Nephron (organoid): ENCODE measurements around the gene ALDH4A1.

Source experiments
- H3K27ac Mint-ChIP-seq, 3 experiments: 2 replicates each; pipeline ENCODE4 v1.8.0; 2020; ENCODE audit warnings: mixed read lengths in 3 of 3, mild to moderate bottlenecking in 2 of 3, moderate library complexity in 1 of 3
- H3K27me3 Mint-ChIP-seq: 2 replicates; pipeline ENCODE4 v1.8.0; 2021; ENCODE audit warnings: low read depth, mild to moderate bottlenecking, moderate library complexity, mixed read lengths
- H3K36me3 Mint-ChIP-seq: 2 replicates; pipeline ENCODE4 v1.8.0; 2020; ENCODE audit warnings: low read depth, mixed read lengths
- H3K4me1 Mint-ChIP-seq: 2 replicates; pipeline ENCODE4 v1.8.0; 2020; ENCODE audit warnings: mixed read lengths
- H3K4me3 Mint-ChIP-seq, 3 experiments: 2 replicates each; pipeline ENCODE4 v1.8.0; 2020; ENCODE audit warnings: mild to moderate bottlenecking in 3 of 3, mixed read lengths in 3 of 3, moderate library complexity in 2 of 3
- H3K9me3 Mint-ChIP-seq: 2 replicates; pipeline ENCODE4 v1.8.0; 2020; ENCODE audit warnings: mixed read lengths
- TF ChIP-seq, protein P1 (sequence below), 3 experiments: fragments of 200-600 bp; sonication (generic); IDR thresholded peaks; one replicate each; pipeline ENCODE4 v1.5.0; 2021; ENCODE audit warnings: antibody characterized with exemption in 3 of 3; ENCODE audit not compliant: unreplicated experiment in 3 of 3

The ALDH4A1 gene

GRCh38 chr1:18901147-18901951 is 1.0 kb downstream of the ALDH4A1 start:
- peak overlapping the region; percentile 98 to 99 (median 98) for H3K4me3 Mint-ChIP-seq
- H3K27ac Mint-ChIP-seq, result peak overlapping the region; percentile 100
- TF ChIP-seq, protein P1, sequence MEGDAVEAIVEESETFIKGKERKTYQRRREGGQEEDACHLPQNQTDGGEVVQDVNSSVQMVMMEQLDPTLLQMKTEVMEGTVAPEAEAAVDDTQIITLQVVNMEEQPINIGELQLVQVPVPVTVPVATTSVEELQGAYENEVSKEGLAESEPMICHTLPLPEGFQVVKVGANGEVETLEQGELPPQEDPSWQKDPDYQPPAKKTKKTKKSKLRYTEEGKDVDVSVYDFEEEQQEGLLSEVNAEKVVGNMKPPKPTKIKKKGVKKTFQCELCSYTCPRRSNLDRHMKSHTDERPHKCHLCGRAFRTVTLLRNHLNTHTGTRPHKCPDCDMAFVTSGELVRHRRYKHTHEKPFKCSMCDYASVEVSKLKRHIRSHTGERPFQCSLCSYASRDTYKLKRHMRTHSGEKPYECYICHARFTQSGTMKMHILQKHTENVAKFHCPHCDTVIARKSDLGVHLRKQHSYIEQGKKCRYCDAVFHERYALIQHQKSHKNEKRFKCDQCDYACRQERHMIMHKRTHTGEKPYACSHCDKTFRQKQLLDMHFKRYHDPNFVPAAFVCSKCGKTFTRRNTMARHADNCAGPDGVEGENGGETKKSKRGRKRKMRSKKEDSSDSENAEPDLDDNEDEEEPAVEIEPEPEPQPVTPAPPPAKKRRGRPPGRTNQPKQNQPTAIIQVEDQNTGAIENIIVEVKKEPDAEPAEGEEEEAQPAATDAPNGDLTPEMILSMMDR (IDR thresholded peaks at IDR 0.05; ENCODE audit: unreplicated experiment in 3 of 3), result no peak
- no peaks in the 10 kb centered on the region for H3K9me3 Mint-ChIP-seq
- peaks cover 4% of the 10 kb centered on the region for H3K27me3 Mint-ChIP-seq
- no peaks in the 10 kb centered on the region for H3K36me3 Mint-ChIP-seq
- H3K4me1 Mint-ChIP-seq, result peaks cover 61% of the 10 kb centered on the region

- Mint-ChIP-seq H3K27ac (peak overlapping the region; percentile 13 to 100 (median 43)), H3K27me3 (peaks cover 4% of the 10 kb centered on the region), H3K9me3 (no peaks in the 10 kb centered on the region), H3K36me3 (no peaks in the 10 kb centered on the region), H3K4me1 (peaks cover 52% of the 10 kb centered on the region), H3K4me3 (peak overlapping the region; percentile 98 to 99 (median 98))
- TF ChIP-seq, protein P1 (IDR thresholded peaks at IDR 0.05; ENCODE audit: unreplicated experiment in 3 of 3), result no peak
Measured at GRCh38 chr1:18900303-18900841, 2.0 kb downstream of the ALDH4A1 start.

DNA sequence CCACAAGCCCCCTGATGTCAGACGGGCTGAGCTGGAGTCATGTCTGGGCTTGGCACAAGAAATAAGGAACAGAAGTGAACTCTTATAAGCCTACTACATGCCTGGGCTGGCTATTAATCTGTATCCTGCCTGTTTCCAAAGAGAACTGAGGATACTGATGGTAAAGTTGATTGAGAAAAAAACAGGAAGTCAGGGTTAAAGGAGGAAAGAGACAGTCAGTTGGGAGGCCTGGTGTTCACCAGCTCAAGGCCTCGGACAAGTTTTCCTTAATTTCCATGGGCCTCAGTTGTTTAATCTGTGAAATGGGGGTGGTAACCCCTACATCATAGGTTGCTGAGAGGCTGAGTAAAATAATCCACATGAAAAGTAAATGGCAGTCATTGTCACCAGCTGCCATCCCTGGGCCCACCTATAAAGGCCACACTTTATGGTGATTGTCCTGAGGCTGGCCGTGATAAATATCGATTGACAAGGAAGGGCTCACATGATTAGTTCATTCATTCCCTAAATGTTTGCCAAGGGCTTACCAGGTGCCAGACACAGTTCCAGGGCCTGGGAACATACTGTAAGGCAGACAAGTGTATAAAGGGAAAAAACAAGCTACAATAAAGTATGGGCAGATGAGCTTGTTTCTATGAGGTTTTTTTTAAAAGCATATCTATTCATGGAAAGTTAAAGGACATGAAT is 2.8 kb downstream of the ALDH4A1 start:
- H3K4me1 Mint-ChIP-seq, result peaks cover 54% of the 10 kb centered on the region
- H3K4me3 Mint-ChIP-seq, result peak overlapping the region; percentile 98 to 99 (median 98)
- peaks cover 4% of the 10 kb centered on the region for H3K27me3 Mint-ChIP-seq
- H3K27ac Mint-ChIP-seq, result peak overlapping the region in 2 of 3 experiments; percentile 13 to 100
- TF ChIP-seq, protein P1 (IDR thresholded peaks at IDR 0.05; ENCODE audit: unreplicated experiment in 3 of 3), result no peak
- no peaks in the 10 kb centered on the region for H3K9me3 Mint-ChIP-seq
- no peaks in the 10 kb centered on the region for H3K36me3 Mint-ChIP-seq

DNA sequence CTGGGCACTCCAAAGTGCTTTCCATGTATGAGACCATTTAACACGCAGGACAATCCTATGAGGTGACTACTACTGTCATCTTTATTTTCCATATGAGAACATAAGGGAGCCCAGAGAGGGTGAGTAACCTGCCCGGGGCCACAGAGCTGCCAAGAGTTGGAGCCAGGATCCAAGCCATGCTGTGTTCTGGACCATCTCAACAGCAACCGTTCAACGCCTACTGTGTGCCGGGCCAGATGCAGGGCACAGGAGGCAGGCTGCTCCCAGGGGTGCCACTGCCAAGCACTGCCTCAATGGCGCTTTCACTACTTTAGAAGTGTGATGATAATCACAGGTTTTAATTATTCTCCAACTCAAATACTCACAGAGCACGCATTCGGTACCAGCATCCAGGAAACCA is 3.8 kb downstream of the ALDH4A1 start:
- TF ChIP-seq, protein P1 (IDR thresholded peaks at IDR 0.05; ENCODE audit: unreplicated experiment in 3 of 3), result no peak
- Mint-ChIP-seq H3K4me1 (peaks cover 49% of the 10 kb centered on the region), H3K9me3 (no peaks in the 10 kb centered on the region), H3K27me3 (no peaks in the 10 kb centered on the region), H3K27ac (no peak overlapping the region), H3K36me3 (no peaks in the 10 kb centered on the region), H3K4me3 (no peak overlapping the region)

GRCh38 chr1:18895317-18895716 is 7.0 kb downstream of the ALDH4A1 start:
- Mint-ChIP-seq H3K9me3 (no peaks in the 10 kb centered on the region), H3K4me1 (peaks cover 21% of the 10 kb centered on the region), H3K27ac (peak overlapping the region in 1 of 3 experiments; percentile 52), H3K27me3 (no peaks in the 10 kb centered on the region), H3K4me3 (no peak overlapping the region), H3K36me3 (no peaks in the 10 kb centered on the region)
- TF ChIP-seq, protein P1 (IDR thresholded peaks at IDR 0.05; ENCODE audit: unreplicated experiment in 3 of 3), result no peak
